ENCODE results near the gene PIAS4. TPM values are rescaled to one million over a fixed set of nuclear protein-coding genes. Genes with fewer than 3 reads are reported as not detected.

The PIAS4 gene
- total and polyA plus RNA-seq, 2 of the 13 experiments (the other 11 are each of a cell fraction or from before 2014, with no cell fraction given), result 9.0 to 20.1 TPM

DNA sequence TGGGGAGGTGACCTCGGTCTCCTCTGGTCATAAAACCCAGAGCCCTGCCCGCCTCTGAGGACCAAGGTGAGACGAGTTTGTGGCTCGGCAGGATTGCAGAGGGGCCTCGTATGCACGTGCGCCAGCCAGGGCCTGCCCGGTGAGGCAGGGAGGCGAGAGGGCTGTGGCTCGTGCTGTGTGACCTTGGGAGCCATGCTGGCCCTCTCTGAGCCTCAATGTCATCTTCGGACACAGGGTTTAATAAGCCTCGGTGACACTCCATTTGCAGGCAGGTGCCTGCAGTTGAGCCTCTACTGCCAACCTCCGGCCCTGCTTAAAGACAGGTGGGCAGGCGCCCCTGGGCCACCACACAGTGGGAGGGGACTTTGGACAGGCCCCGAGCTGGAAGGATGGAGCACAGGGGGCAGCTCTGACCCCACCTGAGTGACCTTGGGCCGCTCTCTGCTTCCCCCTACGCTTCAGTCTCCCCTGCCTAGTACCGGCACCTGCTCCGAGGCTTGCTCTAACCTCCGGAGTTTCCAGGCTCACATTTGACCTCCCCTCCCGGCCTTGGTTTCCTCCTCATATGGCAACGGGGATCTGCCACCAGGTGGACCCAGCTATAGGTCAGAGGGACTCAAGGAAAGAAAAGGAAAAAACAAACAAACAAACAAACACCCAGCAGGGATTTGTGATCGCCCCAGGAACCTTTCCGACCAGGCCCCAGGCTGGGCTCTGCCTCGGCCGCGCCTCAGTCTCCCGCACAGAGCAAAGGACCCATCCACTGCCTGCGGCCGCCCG, 56.0 kb downstream of the PIAS4 start (continued):
- TF ChIP-seq, protein P1, sequence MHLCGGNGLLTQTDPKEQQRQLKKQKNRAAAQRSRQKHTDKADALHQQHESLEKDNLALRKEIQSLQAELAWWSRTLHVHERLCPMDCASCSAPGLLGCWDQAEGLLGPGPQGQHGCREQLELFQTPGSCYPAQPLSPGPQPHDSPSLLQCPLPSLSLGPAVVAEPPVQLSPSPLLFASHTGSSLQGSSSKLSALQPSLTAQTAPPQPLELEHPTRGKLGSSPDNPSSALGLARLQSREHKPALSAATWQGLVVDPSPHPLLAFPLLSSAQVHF (CRISPR knock-in tag; IDR thresholded peaks at IDR 0.05), result no peak
- 0 out of 2 replicates have a peak, but pooled peaks have one; percentile 31 for TF ChIP-seq SIN3A (IDR thresholded peaks at IDR 0.05; ENCODE audit: borderline replicate concordance, low read depth, low read length)
- TF ChIP-seq MIER3 (CRISPR knock-in tag; IDR thresholded peaks at IDR 0.05; ENCODE audit: borderline replicate concordance), result peak; percentile 21; the same call in 1 of the 2 replicates
- TF ChIP-seq NR2F1 (CRISPR knock-in tag; IDR thresholded peaks at IDR 0.05), result no peak
- TF ChIP-seq ZNF629 (CRISPR knock-in tag; conservative IDR thresholded peaks at IDR 0.05), result 0 out of 2 replicates have a peak, but pooled peaks have one; percentile 12
- peak; percentile 94 for TF ChIP-seq ZMYM3 (CRISPR knock-in tag; IDR thresholded peaks at IDR 0.05)
- no peak for TF ChIP-seq ARID5B (CRISPR knock-in tag; IDR thresholded peaks at IDR 0.05)
- TF ChIP-seq ZNF546 (CRISPR knock-in tag; conservative IDR thresholded peaks at IDR 0.05), result peak; percentile 10; the same call in 1 of the 2 replicates
- TF ChIP-seq ZSCAN9 (CRISPR knock-in tag; IDR thresholded peaks at IDR 0.05; ENCODE audit: borderline replicate concordance), result peak; percentile 6; the same call in 1 of the 2 replicates
- TF ChIP-seq, protein P2, sequence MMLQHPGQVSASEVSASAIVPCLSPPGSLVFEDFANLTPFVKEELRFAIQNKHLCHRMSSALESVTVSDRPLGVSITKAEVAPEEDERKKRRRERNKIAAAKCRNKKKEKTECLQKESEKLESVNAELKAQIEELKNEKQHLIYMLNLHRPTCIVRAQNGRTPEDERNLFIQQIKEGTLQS (CRISPR knock-in tag; IDR thresholded peaks at IDR 0.05), result no peak
- no peak for TF ChIP-seq SCMH1 (CRISPR knock-in tag; IDR thresholded peaks at IDR 0.05; ENCODE audit: borderline replicate concordance)
- TF ChIP-seq HCFC1 (IDR thresholded peaks at IDR 0.05; ENCODE audit: low read depth, low read length), result no peak
- TF ChIP-seq ZNF451 (CRISPR knock-in tag; IDR thresholded peaks at IDR 0.05), result peak; percentile 55; the same call in 1 of the 2 replicates
- TF ChIP-seq HNRNPK (IDR thresholded peaks at IDR 0.05; ENCODE audit: low read depth, low read length, poor library complexity, severe bottlenecking), result no peak

Data from HepG2 (cell line).